TTC549 (cell line): Measurements from ENCODE around the gene KLHL40.

Experiments used
- FAIRE-seq: peaks from 2 replicates; lab custom pipeline; 2012; peaks lifted over from hg19 to GRCh38; lab: Jason Lieb, UNC

KLHL40 gene

DNA sequence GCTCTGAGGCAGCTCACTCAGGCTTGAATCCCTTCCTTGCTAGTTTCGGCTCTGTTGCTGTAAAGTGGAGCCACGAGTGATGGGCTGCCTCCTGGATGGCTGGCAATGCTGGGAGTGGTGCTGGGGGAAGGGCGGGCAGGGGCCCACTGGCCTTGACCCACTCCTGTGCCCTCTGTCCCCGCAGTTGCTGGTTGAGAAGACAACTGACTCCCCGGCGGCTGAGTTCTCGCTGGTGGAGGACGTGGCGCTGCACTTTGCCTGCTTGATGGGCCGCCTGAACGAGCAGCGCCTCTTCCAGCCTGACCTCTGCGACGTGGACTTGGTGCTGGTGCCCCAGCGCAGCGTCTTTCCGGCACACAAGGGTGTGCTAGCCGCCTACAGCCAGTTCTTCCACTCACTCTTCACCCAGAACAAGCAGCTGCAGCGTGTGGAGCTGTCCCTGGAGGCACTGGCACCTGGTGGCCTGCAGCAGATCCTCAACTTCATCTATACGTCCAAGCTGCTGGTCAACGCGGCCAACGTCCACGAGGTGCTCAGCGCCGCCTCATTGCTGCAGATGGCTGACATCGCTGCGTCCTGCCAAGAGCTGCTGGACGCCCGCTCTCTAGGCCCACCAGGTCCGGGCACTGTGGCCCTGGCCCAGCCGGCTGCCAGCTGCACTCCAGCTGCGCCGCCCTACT, 27.1 kb upstream of the KLHL40 start:
- no peak for FAIRE-seq

DNA sequence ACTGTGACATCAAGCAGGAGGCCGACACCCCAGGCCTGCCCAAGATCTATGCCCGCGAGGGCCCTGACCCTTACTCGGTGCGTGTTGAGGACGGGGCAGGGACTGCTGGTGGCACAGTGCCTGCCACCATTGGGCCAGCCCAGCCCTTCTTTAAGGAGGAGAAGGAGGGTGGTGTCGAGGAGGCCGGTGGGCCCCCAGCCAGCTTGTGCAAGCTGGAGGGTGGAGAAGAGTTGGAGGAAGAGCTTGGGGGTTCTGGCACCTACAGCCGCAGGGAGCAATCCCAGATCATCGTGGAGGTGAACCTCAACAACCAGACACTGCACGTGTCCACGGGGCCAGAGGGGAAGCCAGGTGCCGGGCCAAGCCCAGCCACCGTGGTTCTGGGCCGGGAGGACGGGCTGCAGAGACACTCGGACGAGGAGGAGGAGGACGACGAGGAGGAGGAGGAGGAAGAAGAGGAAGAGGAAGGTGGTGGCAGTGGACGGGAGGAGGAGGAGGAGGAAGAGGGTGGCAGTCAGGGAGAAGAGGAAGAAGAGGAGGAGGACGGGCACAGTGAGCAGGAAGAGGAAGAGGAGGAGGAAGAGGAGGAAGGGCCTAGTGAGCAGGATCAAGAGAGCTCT, 26.5 kb upstream of the KLHL40 start:
- no peak for FAIRE-seq

DNA sequence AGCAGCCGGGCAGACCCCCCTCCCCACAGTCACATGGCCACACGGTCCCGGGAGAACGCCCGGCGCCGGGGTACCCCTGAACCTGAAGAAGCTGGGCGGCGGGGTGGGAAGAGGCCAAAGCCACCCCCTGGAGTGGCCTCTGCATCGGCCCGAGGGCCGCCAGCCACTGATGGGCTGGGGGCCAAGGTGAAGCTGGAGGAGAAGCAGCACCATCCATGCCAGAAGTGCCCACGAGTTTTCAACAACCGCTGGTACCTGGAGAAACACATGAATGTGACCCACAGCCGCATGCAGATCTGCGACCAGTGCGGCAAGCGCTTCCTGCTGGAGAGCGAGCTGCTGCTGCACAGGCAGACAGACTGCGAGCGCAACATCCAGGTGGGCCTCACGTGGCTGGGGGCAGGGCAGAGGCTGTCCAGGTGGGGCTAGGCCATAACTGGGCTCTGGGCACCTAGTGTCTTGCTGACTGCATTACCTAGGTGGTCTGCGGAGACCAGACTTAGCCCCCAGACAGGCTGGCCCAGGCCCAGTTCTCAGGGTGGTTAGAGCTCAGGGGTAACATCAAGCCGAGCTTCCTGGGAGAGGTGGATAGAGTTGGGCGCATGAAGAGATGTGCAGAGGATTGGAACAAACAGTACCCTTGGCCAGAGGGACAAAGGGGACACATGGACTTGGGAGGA, 25.7 kb upstream of the KLHL40 start:
- FAIRE-seq = no peak

DNA sequence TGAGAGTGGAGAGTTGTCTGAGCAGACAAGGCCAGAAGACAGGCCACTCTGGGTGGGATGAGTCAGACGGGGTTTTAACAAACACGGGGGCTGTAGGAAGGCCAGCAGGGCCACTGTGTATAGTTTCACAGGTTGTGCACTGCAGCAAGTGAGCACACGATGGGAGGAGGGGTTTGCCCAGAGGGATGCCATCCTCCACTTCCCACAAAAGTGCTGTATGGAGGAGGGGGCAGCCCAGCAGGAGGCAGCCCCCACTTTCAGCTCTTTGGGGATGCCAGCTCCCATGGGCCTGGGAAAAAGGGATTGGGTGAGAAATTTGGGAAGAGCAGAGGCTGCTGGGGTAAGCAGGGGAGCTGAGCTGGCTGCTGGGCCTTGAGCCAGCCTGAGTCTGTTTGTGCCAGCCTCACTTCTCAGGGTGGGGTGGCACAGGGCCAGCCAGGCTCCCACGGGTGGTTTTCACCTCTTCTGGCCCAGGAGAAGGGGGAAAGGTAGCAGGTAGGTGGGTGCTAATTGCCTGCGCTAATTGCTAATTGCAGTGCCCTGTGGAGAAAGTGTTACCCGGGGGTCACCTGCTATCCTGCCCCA, 25.1 kb upstream of the KLHL40 start:
- FAIRE-seq = no peak

DNA sequence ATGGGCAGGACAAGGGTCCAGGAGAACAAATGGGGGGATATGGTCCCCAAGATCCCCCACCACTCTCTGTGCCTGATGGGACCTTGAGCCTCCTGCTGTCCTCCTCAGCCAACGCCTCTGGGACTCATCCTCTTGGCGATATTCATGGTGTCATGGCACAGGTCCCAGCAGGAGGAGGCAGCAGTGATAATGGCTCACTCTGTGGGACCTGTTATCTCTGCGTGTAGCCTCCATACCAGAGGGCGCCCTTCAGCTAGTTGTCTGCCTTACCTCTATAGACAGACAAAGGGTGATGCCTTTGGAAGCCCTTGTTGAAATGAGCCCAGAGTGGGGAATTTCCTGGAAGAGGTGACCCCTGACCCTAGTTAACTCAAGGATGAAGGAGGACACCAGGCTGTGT, 24.4 kb upstream of the KLHL40 start:
- FAIRE-seq = no peak

DNA sequence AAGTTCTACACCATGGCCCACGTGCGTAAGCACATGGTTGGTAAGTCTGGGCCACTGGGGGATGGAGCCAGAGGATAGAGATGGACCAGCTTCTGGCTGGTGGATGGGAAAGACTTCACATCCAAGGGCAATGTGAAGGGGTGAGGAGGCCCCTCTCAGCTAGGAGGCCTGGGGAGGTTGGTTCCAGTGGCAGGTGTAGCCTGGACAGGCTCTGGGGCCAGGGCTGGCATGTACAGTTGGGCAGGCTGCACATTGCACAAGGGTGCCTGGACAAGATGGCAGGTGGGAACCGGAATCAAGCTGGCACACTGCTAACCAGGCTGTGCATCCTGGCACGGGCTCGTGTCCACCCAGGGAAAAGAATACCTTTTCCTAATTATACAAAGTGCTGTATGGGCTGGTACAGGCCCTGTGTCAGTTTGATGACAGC, 23.7 kb upstream of the KLHL40 start:
- FAIRE-seq = no peak

DNA sequence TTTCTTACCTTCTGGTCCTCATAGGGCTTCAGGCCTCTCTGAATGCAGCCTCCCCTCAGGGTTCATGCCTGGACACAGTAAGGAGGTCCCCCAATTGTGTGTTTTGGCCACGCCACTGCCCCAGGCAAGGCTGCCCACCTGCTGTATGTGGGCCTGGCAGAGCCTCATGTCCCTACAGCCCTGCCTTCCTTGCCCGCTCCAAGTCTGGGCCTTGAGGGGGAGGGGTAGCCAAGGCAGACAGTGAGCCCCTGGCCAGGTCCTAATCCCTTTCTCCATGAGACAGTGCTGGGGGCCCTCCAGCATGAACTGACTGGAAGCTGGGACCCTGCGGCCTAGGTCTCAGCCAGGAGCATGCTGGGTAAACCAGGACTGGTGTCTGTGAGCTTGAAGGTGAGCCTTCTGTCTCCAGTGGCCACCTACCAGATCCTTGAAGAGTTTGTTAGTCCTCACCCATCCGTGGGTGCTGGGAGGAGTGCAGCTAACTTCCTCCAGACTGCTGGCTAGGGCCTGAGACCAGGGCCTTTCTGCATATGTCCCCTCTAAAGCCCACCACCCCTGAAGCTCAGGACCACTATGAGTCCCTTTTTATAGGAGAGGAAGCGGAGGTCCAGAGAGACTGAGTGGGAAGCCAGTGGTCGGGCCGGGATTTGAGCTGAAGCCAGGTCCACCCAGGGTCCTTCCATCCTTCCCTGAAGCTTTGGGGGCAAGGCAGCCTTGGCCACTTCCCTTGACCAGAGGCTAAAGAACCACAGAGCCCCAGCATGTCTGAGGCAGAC, 23.1 kb upstream of the KLHL40 start:
- FAIRE-seq = no peak

DNA sequence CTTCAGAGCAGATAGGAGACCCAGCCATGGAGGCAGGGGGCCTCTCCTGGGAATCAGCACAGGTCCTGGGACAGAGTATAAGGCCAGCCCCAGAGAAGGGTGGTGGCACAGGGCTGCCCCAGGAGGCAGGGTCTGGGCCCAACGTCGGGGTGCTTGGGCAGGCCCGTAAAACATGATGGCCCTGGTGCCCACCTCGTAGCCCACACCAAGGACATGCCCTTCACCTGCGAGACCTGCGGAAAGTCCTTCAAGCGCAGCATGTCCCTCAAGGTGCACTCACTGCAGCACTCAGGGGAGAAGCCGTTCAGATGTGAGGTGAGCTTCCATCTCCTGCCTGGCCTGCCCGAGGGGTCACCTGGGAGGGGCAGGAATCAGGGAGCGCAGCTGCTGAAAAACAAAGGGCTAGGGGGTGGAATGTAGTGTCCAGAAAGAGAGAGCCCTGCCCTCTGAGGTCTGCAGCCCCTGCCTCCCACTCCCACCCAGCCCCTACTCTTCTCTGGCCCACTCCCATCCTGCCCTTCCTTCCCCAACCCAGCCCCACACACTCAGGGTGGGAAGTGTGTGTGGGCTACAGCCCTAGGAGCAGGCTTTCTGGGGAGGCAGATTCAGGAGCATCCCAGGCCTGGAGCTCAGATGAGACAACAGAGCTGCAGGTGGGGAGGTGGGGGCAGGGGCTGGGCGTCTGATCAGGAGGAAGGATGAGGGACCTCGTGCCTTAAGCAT, 22.4 kb upstream of the KLHL40 start:
- no peak for FAIRE-seq

DNA sequence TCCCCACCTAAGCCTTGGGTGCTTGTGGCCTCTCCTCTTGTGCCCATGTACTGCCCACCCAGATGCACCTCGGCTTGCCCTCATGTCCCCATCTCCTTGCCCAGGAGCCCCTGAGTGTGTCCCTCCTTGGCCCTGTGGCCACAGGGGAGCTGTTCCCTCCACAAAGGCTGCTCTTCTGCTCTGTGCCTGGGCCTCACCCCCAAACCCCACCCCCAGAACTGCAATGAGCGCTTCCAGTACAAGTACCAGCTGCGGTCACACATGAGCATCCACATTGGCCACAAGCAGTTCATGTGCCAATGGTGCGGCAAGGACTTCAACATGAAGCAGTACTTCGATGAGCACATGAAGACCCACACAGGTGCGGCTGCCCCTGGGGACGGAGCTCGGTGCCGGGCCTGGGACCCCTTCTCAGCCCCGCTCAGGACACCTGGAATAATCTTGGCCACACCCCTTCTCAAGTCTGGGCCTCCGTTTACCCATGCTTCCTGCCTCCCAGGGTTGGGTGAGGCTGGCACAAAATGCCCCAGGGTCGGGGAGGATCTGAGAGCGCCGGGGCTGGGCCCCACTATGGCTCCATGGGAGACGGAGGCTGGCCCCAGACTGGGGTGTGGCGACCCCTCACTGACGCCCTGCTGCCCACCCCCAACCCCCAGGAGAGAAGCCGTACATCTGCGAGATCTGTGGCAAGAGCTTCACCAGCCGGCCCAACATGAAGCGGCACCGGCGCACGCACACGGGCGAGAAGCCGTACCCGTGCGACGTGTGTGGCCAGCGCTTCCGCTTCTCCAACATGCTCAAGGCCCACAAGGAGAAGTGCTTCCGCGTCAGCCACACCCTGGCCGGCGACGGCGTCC, 21.5 kb upstream of the KLHL40 start:
- FAIRE-seq = no peak

DNA sequence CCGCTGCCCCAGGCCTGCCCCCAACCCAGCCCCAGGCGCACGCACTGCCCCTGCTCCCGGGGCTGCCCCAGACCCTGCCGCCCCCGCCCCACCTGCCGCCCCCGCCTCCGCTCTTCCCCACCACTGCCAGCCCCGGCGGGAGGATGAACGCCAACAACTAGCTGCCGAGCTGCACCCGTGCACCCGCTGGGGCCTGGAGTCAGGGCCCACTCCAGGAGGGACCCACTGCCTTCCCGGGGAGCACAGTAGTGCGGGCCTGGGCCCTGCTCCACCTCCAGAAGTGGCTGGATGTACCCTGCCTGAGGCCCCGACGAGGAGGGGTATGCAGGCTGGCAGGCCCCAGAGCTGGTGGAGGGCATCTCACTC, 20.9 kb upstream of the KLHL40 start:
- FAIRE-seq = no peak

DNA sequence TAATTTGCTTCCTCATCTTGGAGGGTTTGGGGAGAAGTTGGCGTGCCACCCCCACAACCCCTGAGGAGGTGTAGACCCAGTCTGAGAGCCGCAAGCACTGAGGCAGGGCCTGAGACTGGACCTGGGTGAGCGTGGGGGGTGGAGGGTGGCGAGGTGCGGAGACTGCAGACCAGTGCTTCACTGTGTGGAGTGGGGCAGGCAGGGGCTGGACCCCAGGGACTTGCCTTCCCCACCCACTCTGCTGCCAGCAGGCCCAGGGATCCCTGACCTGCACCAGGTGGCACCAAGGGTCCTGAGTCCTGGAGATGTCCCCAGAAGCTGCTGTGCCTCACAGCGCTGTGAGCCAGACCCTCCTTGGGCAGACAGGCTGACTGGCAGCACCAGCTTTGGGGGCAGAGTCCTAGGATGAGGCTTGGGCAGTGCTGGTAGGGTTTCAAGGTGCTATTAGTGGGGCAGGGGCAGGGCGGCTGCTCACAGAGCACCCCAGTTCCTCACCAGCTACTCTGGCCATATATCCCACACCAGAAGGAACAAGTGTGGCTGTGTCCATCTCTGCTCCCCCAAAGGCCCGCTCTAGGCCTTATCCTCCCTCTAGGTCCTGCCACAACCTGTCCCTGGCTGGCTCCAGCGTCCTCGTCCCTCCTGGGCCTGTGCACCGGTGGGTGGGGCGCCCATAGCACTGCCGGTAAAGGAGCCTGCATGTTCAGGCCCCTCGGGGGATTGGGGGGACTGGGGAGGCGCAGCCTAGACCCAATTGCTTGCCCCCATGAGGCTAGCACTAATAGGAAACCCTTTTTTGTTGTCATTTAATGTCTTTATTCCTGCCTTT, 20.1 kb upstream of the KLHL40 start:
- FAIRE-seq = no peak

DNA sequence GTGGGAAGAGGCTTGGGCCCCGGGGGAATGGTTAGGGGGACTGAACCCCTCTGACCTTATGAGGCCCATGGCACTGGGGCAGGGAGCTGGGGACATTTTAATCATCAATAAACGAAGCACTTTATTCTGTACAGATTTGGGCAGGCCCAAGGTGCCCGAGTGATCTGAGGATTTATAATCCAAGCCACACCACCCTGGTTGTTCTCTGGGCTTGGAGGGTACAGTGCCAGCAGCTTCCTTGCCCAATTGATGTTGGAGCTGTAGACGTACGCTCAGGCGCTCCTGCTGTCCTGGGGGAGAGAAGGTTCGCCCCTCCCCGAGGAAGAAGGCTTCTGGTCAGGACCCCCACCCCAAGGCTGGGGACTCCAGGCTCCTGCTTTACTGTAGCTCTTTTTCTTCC, 19.3 kb upstream of the KLHL40 start:
- no peak for FAIRE-seq

DNA sequence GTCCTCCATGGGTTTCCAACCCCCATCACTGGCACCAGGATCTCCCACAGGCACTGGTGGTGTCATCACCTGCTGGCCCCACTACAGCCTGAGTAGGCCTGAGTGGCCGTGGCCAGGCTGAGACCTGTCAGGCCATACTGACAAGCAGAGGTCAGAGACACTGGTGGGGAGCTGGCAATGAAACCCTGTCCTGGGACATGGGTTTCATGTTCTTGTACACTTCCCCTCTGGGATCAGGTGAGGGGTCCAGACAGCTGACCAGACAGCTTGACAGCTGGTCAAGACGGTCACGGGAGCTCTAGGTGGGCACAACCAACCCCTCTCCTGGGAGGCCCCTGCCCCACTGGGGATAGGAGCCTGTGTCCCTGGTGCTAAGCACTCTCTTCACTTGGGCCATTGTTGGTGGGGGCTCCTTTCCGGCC, 18.7 kb upstream of the KLHL40 start:
- FAIRE-seq = no peak

DNA sequence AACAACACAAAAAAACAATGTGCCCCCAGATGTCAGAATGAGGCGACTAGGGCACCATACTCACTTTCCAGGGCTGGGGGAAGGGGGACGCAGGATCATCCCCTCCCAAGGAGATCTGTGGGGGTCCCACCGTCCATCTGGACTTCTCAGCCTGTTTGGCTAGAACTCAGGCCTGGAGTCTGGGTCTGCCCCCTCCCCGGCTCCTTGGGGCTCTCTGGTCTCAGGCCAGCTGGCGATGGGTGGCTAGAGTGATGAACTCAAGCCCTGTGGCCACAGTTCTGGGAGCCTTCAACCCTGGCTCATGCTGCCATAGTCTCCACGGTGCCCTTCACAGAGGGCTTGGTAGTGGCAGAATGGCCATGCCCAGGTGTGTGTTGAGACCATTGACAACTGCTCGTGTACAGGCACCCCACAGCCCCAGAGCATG, 18.2 kb upstream of the KLHL40 start:
- no peak for FAIRE-seq

DNA sequence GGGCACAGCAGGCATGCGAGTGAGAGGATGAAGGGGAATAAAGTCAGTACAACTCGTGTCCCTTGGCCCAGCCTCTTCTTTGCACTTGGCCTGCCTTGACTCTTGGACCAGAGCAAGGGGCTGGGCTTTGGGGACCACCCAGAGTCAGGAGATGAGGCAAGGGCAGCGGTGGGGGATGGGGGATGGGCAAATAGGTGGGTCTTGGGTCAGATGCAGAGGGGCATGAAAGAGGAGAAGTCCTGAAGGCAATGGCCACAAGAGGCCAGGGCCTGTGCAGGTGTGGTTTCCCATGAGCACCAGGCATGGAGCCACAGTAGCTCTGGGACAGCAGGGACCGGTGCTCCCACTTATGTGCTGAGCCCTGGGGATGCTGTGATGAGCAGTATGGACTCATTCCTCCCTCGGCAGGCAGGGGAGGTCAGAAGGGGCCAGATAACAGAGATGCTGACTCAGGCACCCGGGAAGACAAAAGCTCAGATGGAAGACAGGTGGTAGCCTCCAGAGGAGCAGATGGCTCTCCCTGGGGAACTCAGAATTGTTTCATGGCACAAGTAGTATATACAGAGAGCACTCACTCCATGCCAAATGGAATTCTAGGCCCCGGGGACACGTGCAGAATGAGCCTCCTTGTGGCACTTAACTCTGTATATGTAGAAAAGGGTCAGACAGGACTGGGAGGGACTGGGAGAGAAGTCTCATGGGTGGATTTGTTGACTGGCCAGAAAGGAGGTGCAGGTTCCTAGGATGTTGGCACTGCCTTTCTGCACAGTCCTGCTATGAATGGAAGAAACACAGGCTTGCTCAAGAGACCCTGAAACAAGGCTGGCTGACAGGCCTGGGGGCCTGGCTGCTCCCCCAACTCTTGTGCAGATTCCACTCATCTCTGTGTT, 17.6 kb upstream of the KLHL40 start:
- no peak for FAIRE-seq

DNA sequence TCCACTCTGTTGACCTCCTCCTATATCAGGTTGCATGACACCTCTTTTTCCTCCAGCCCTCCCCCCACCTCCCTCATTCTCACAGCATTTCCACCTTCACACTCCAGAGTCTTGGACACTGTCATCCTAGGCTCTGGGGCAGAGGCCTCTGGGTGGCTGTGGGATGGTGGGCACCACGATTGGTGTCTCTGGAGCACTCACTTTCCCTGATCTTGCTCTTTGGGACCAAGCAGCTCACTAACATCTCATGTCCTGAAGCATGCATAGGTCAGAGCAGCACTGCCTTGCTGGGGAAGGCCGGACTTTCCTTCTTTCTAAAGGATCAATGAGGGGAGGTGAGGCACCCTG, 16.9 kb upstream of the KLHL40 start:
- no peak for FAIRE-seq

DNA sequence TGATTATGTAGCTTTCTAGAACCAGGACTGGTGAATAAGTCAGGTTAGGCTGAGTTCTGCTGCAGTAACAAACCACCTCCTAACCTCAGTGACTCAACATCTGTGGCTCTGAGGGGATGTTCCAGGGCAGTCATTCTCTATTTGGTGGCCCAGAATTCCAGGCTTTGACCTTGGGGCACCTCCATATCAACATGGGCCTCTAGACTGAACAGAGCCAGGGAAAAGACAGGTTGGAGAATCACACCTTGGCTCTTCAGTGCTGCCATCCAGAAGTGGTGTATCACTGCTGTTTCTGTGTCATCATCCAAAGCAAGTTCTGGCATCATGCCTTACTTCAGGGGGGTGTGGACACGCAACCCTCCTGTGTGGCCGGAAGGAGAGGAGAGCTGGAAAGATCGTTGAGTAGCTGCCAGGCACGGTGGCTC, 16.5 kb upstream of the KLHL40 start:
- no peak for FAIRE-seq

DNA sequence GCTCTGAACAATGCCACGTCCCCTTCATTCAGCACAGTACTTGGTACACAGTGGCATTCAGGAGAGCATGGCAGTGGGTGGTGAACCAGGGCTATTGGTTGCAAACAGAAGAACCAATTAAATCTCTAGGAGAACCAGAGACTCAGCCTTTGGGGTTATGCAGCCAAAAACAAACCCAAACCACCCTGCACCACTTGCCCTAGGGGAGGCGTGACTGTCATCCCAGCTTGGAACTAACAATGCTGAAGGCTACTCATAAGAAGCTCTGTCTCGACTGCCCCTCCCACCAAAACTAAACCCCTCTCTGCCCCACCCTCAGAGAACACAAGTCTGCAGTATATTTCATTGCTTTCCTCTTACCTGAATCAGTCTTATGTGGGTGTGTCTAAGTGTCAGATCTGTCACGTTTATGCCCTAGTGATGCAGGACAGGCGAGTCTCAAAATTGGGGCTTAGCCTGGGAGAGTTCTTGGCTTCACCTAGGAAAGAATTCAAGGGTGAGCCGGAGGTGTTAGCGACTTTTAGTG, 15.2 kb upstream of the KLHL40 start:
- FAIRE-seq = no peak

DNA sequence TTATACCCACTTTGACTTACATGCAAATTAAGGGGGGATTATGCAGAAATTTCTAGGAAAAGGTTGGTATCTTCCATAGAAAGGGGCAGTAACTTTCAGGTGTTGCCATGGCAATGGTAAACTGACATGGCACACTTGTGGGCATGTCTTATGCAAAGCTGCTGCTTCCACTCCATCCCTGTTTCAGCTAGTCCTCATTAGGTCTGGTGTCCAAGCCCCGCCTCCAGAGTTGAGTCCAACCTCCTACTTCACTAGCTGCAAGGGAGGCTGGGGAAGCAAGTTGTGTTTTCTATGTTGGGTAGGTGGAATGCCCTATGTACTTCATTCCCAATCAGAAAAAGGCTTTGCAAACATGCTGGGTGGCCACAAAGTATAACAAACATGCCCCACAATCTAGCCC, 14.7 kb upstream of the KLHL40 start:
- FAIRE-seq = no peak
